Measurements from ENCODE around the gene GJA1. TPM values are rescaled to one million over a fixed set of nuclear protein-coding genes. Genes with fewer than 3 reads are reported as not detected.

GJA1 gene
- total RNA-seq, 1 experiment from 2014 or later: 15.2 TPM

DNA sequence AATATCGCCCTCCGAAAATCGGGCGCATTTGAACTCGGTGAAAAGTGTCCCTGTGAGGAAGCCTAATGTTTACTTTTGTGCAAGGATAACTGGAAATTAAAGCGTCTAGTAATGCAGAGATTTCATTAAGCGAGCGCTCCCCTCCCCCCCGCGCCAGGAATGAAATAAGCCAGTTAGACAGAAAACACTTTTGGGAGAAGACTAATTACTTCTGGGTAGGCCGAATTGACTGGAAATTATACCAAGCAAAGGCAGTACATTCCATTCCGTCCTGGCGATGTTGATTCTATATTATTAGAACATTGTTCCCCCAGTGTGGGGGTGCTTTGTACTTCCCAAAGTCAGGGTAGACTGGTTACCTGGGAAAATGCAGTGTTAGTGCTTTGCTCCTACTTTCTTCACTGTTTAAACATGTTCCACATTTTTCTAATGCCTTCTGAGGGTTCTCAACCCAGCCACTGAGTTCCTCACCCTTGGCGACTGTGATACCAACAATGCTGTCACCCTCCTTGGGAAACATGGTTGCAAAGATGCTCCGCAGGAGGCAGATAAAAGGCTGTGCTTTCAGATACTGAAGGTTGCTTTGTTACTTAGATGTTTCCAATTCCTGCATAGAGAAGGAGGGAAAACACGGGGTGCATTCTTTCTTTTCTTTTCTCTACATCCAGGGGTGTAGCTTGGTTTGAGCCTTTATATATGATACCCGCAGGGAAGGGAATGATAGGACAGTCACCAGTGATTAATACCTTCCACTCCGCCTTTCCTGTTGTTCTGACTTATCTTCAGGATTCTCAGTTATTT, 2.6 kb downstream of the GJA1 start:
- ChIA-PET CTCF (interaction anchor here (0.6 kb wide), 1 partner anchor 748 kb away, joined by 3 read pairs; no protein-coding TSS in a partner anchor), POLR2A (ENCODE audit: unreplicated experiment) (interaction anchor here (0.5 kb wide), 1 partner anchor 215 kb away, joined by 3 read pairs; no protein-coding TSS in a partner anchor)
- TSS peak; percentile 24 for BruUV-seq (replicated peaks)
- TF ChIP-seq EZH2 (IDR thresholded peaks at IDR 0.05; ENCODE audit: low read length, unreplicated experiment): no peak
- TF ChIP-seq, protein P1, sequence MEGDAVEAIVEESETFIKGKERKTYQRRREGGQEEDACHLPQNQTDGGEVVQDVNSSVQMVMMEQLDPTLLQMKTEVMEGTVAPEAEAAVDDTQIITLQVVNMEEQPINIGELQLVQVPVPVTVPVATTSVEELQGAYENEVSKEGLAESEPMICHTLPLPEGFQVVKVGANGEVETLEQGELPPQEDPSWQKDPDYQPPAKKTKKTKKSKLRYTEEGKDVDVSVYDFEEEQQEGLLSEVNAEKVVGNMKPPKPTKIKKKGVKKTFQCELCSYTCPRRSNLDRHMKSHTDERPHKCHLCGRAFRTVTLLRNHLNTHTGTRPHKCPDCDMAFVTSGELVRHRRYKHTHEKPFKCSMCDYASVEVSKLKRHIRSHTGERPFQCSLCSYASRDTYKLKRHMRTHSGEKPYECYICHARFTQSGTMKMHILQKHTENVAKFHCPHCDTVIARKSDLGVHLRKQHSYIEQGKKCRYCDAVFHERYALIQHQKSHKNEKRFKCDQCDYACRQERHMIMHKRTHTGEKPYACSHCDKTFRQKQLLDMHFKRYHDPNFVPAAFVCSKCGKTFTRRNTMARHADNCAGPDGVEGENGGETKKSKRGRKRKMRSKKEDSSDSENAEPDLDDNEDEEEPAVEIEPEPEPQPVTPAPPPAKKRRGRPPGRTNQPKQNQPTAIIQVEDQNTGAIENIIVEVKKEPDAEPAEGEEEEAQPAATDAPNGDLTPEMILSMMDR (conservative IDR thresholded peaks at IDR 0.05; ENCODE audit: low read depth, low read length): no peak
- DNase-seq (peak; percentile 44), ATAC-seq (peak; percentile 34)
- H3K4me1 ChIP-seq (ENCODE audit: insufficient read depth, low read length): no peaks in the 10 kb centered on the region
- no peaks in the 10 kb centered on the region for H3K36me3 ChIP-seq (ENCODE audit: low read depth, low read length)
- peak overlapping the region; percentile 75 for H3K4me3 ChIP-seq (ENCODE audit: low read length)
- peak overlapping the region; percentile 90 for H3K4me2 ChIP-seq (ENCODE audit: low read length)
- H3K9me3 ChIP-seq (ENCODE audit: low read length): no peaks in the 10 kb centered on the region
- peak overlapping the region; percentile 37 for H2AFZ ChIP-seq (ENCODE audit: low read length)
- intact Hi-C loops (cut with micrococcal nuclease): loop anchor here (5.0 to 10.0 kb wide), 5 partner anchors 44 to 747 kb away; no protein-coding TSS in a partner anchor
- no peaks in the 10 kb centered on the region for H3F3A ChIP-seq (ENCODE audit: low read length, unreplicated experiment)
- H3K27ac ChIP-seq (ENCODE audit: low read length): peak overlapping the region; percentile 54
- H4K20me1 ChIP-seq (ENCODE audit: low read length): no peaks in the 10 kb centered on the region
- H3K79me2 ChIP-seq (ENCODE audit: low read length): peaks cover 60% of the 10 kb centered on the region
- peak overlapping the region; percentile 73 for H3K9ac ChIP-seq (ENCODE audit: low read length)
- H3K27me3 ChIP-seq (ENCODE audit: low read length): peaks cover 26% of the 10 kb centered on the region
- no peaks in the 10 kb centered on the region for H3K9me2 ChIP-seq (replicated peaks; ENCODE audit: low read length)

DNA sequence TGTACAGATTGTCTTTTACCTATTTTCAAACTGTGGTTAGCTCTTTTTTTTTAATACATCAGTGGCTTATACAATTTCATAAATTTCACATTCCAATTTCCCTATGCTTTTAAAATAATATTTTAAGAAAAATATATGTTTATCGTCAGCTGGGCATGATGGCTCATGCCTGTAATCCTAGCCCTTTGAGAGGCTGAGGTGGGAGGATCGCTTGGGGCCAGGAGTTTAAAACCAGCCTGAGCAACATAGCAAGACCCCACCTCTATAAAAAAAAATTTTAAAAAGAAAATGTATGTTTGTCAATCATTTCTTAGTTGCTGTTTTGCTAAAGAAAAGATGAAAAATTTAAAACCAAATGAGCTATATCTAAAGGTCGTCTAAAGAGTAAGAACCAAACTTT, 3.4 kb downstream of the GJA1 start:
- ChIA-PET CTCF (no interaction called here), POLR2A (ENCODE audit: unreplicated experiment) (no interaction called here)
- TF ChIP-seq EZH2phosphoT487 (IDR thresholded peaks at IDR 0.05; ENCODE audit: borderline replicate concordance, low read length) (no peak), EZH2 (IDR thresholded peaks at IDR 0.05; ENCODE audit: low read length, unreplicated experiment) (no peak)
- TF ChIP-seq, protein P1 (conservative IDR thresholded peaks at IDR 0.05; ENCODE audit: low read depth, low read length): no peak
- Histone ChIP-seq H4K20me1 (ENCODE audit: low read length) (no peaks in the 10 kb centered on the region), H3K36me3 (ENCODE audit: low read depth, low read length) (no peaks in the 10 kb centered on the region), H3K9me2 (replicated peaks; ENCODE audit: low read length) (no peaks in the 10 kb centered on the region), H3K4me2 (ENCODE audit: low read length) (peak overlapping the region; percentile 90; the same call in 1 of the 2 replicates), H3K4me1 (ENCODE audit: insufficient read depth, low read length) (no peaks in the 10 kb centered on the region), H3K27ac (ENCODE audit: low read length) (no peak overlapping the region), H2AFZ (ENCODE audit: low read length) (no peak overlapping the region), H3K9me3 (ENCODE audit: low read length) (no peaks in the 10 kb centered on the region), H3K4me3 (ENCODE audit: low read length) (no peak overlapping the region), H3K79me2 (ENCODE audit: low read length) (peaks cover 62% of the 10 kb centered on the region), H3F3A (ENCODE audit: low read length, unreplicated experiment) (no peaks in the 10 kb centered on the region), H3K9ac (ENCODE audit: low read length) (no peak overlapping the region), H3K27me3 (ENCODE audit: low read length) (peaks cover 26% of the 10 kb centered on the region)
- intact Hi-C loops (cut with micrococcal nuclease): loop anchor here (5.0 to 10.0 kb wide), 5 partner anchors 43 to 746 kb away; no protein-coding TSS in a partner anchor
- no peak for ATAC-seq
- no TSS peak for BruUV-seq (replicated peaks)
- no peak for DNase-seq

DNA sequence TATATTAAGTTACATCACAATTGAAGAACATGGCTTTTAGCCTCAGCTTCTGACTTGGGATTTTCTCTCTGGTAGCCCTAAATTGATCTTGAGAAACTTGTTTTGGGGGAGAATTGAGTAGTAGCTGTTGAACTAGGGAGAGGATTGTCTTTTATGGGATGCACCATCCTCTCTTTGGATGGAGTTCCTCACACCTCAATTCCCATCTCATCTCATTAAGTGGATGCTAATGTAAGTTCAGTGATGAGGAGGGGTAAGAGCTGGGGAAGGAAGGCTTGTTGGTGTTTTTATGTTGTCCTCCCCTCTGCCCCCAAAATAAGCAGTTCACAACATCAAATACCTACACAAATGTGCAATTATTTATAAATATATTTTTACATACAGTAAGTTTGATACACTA, 4.0 kb downstream of the GJA1 start:
- no peak overlapping the region for H3K9ac ChIP-seq (ENCODE audit: low read length)
- no peaks in the 10 kb centered on the region for H3K36me3 ChIP-seq (ENCODE audit: low read depth, low read length)
- H4K20me1 ChIP-seq (ENCODE audit: low read length): no peaks in the 10 kb centered on the region
- no peaks in the 10 kb centered on the region for H3K4me1 ChIP-seq (ENCODE audit: insufficient read depth, low read length)
- intact Hi-C loops (cut with micrococcal nuclease): loop anchor here (5.0 to 10.0 kb wide), 5 partner anchors 43 to 745 kb away; no protein-coding TSS in a partner anchor
- H3K9me3 ChIP-seq (ENCODE audit: low read length): no peaks in the 10 kb centered on the region
- ChIA-PET CTCF (no interaction called here), POLR2A (ENCODE audit: unreplicated experiment) (no interaction called here)
- ATAC-seq: no peak
- no peak for DNase-seq
- no peaks in the 10 kb centered on the region for H3F3A ChIP-seq (ENCODE audit: low read length, unreplicated experiment)
- H3K4me3 ChIP-seq (ENCODE audit: low read length): no peak overlapping the region
- H3K27me3 ChIP-seq (ENCODE audit: low read length): peaks cover 26% of the 10 kb centered on the region
- no TSS peak for BruUV-seq (replicated peaks)
- H3K79me2 ChIP-seq (ENCODE audit: low read length): peaks cover 62% of the 10 kb centered on the region
- H3K9me2 ChIP-seq (replicated peaks; ENCODE audit: low read length): no peaks in the 10 kb centered on the region
- no peak overlapping the region for H3K27ac ChIP-seq (ENCODE audit: low read length)
- H3K4me2 ChIP-seq (ENCODE audit: low read length): no peak overlapping the region
- TF ChIP-seq EZH2phosphoT487 (IDR thresholded peaks at IDR 0.05; ENCODE audit: borderline replicate concordance, low read length) (no peak), EZH2 (IDR thresholded peaks at IDR 0.05; ENCODE audit: low read length, unreplicated experiment) (no peak)
- TF ChIP-seq, protein P1 (conservative IDR thresholded peaks at IDR 0.05; ENCODE audit: low read depth, low read length): no peak
- H2AFZ ChIP-seq (ENCODE audit: low read length): no peak overlapping the region

All from PC-3 (cell line).